GM10248 (cell line): ENCODE measurements around the gene GMCL2.

ENCODE experiments used
- CTCF ChIA-PET: fragments of 300-600 bp; sonication (Branson Sonifier 250); formaldehyde crosslinking; extraction: SDS; loops from one replicate; lab custom pipeline; 2021; ENCODE audit warnings: antibody characterized with exemption; lab: Yijun Ruan, JAX
- POLR2A ChIA-PET: fragments of 350-650 bp; sonication (Branson Sonifier 250); formaldehyde crosslinking; extraction: SDS; loops from one replicate; lab custom pipeline; 2020; ENCODE audit warnings: antibody characterized with exemption; lab: Yijun Ruan, JAX
- DNase-seq: peaks from one replicate; pipeline ENCODE4 v3.0.0; 2012; ENCODE audit errors: extremely low spot score
- CTCF ChIP-seq: IDR thresholded peaks from 2 replicates; pipeline ENCODE4 v1.5.1; 2012; ENCODE audit warnings: mild to moderate bottlenecking, low read depth; ENCODE audit errors: extremely low read depth, missing control alignments, control extremely low read depth

GMCL2 gene

GRCh38 chr5:178141550-178141949 is 45.6 kb downstream of the GMCL2 start:
- ChIA-PET POLR2A (no interaction called here), CTCF (interaction anchor here (1.0 to 10.0 kb wide), 6 partner anchors 11 to 67 kb away, joined by 3 to 155 read pairs (median 4); no protein-coding TSS in a partner anchor)
- TF ChIP-seq CTCF, result no peak
- DNase-seq, result no peak

GRCh38 chr5:178137991-178138390 is 49.2 kb downstream of the GMCL2 start:
- no peak for DNase-seq
- ChIA-PET CTCF (interaction anchor here (2.1 to 7.7 kb wide), 4 partner anchors 9 to 62 kb away, joined by 6 to 48 read pairs (median 23); no protein-coding TSS in a partner anchor), POLR2A (interaction anchor here (1.0 kb wide), 1 partner anchor 15 kb away, joined by 4 read pairs; the partner anchor contains the start of gene NHP2)
- no peak for TF ChIP-seq CTCF

GRCh38 chr5:178136990-178137389 is 50.2 kb downstream of the GMCL2 start:
- no peak for TF ChIP-seq CTCF
- ChIA-PET CTCF (interaction anchor here (1.0 to 7.7 kb wide), 6 partner anchors 10 to 61 kb away, joined by 3 to 48 read pairs (median 11); partner anchors contain the start of gene NHP2), POLR2A (interaction anchor here (0.6 to 1.0 kb wide), 2 partner anchors 16 to 191 kb away, joined by 4 to 6 read pairs; partner anchors contain the start of gene NHP2)
- DNase-seq, result no peak
